Ascending aorta (tissue), 2 donors: ENCODE results near the gene FLRT3. TPM values are rescaled to one million over a fixed set of nuclear protein-coding genes. Genes with fewer than 3 reads are reported as not detected.

Experiments used
- DNase-seq, 2 donors: peaks; one replicate each; pipeline ENCODE4 v3.0.0-alpha.2; 2019; ENCODE audit warnings: low spot score in 2 of 2
- H3K27ac ChIP-seq, 2 donors: fragments of 200-600 bp; sonication (generic); one replicate each; pipeline ENCODE4 v1.5.1; 2016 to 2017; ENCODE audit warnings: mild to moderate bottlenecking in 1 of 2
- H3K27me3 ChIP-seq: fragments of 200-600 bp; sonication (generic); one replicate; pipeline ENCODE4 v1.5.1; 2017
- H3K36me3 ChIP-seq, 2 donors: fragments of 200-600 bp; sonication (generic); one replicate each; pipeline ENCODE4 v1.5.1; 2016
- H3K4me1 ChIP-seq, 2 donors: fragments of 200-600 bp; sonication (generic); one replicate each; pipeline ENCODE4 v1.5.1; 2016 to 2017; ENCODE audit warnings: mild to moderate bottlenecking in 1 of 2
- H3K4me3 ChIP-seq, 2 donors: fragments of 200-600 bp; sonication (generic); one replicate each; pipeline ENCODE4 v1.5.1; 2016 to 2017; ENCODE audit warnings: mild to moderate bottlenecking in 1 of 2
- H3K9me3 ChIP-seq, 2 donors: fragments of 200-600 bp; sonication (generic); one replicate each; pipeline ENCODE4 v1.5.1; 2016
- intact Hi-C: fragments of 100-400 bp; cut with DNase I; formaldehyde crosslinking; loops from one replicate; pipeline ENCODE4 v1.15.1; 2023
- total RNA-seq: library from RNA; depleted of rRNA; stranded (reverse); fragments of >200 nt; gene quantifications from one replicate; pipeline ENCODE4 v1.1.0, GENCODE V29; 2016
- TF ChIP-seq, protein P1 (sequence below), 3 experiments: fragments of 200-600 bp in 2 of 3; fragments of 450-650 bp in 1 of 3; sonication (generic) in 2 of 3; IDR thresholded peaks; one replicate each; pipeline ENCODE4 v1.5.1; 2016 to 2019; ENCODE audit warnings: antibody characterized with exemption in 3 of 3, mild to moderate bottlenecking in 1 of 3, moderate library complexity in 1 of 3

FLRT3 gene
- total RNA-seq, 1 donor from 2014 or later, result not detected

DNA sequence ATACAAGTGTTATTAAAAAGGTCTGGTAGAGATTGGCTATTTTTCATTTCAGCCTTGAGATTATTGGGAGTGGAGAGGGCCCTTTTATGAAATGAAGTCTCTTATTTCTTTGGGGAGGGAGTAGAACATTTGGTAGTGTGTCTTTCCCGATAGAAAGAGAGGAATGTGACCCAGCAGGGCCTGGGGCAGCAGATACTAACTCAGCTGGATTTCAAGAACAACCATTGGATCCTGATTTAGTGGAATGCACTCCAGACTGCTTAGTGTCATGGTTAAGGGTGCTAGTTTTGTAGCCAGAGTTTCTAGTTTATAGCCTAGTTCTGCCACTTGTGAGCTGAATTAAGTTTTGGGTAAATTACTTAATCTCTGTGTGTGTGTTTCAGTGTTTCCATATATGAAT lies 18.4 kb upstream of the FLRT3 start:
- no peaks in the 10 kb centered on the region for H3K4me1 ChIP-seq
- no peak overlapping the region for H3K4me3 ChIP-seq
- intact Hi-C loops, result no loop called here
- no peak overlapping the region for H3K27ac ChIP-seq
- TF ChIP-seq, protein P1, sequence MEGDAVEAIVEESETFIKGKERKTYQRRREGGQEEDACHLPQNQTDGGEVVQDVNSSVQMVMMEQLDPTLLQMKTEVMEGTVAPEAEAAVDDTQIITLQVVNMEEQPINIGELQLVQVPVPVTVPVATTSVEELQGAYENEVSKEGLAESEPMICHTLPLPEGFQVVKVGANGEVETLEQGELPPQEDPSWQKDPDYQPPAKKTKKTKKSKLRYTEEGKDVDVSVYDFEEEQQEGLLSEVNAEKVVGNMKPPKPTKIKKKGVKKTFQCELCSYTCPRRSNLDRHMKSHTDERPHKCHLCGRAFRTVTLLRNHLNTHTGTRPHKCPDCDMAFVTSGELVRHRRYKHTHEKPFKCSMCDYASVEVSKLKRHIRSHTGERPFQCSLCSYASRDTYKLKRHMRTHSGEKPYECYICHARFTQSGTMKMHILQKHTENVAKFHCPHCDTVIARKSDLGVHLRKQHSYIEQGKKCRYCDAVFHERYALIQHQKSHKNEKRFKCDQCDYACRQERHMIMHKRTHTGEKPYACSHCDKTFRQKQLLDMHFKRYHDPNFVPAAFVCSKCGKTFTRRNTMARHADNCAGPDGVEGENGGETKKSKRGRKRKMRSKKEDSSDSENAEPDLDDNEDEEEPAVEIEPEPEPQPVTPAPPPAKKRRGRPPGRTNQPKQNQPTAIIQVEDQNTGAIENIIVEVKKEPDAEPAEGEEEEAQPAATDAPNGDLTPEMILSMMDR (IDR thresholded peaks at IDR 0.05), result no peak
- H3K27me3 ChIP-seq, result no peaks in the 10 kb centered on the region
- no peaks in the 10 kb centered on the region for H3K9me3 ChIP-seq
- no peaks in the 10 kb centered on the region for H3K36me3 ChIP-seq
- DNase-seq, result no peak

DNA sequence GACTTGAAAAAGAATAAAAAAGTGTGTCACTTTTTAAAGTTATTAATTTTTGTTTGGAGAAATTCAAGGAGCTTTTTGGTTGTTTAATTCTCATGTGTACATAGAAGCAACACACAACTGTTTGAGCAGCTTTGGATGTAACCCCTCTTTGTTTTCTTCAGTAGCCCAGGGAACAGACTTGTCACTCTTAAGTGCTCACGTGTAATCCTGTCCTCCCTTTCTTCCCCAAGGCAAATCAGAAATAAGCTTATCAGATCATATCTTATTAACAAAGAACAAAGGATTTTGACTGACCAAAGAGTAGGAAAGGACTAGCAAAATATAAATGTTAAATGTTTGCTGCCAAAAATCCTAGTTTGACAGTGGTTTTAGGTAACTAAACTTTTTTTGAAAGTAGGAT lies 7.3 kb upstream of the FLRT3 start:
- Histone ChIP-seq H3K27me3 (no peaks in the 10 kb centered on the region), H3K9me3 (no peaks in the 10 kb centered on the region), H3K27ac (no peak overlapping the region), H3K4me1 (no peaks in the 10 kb centered on the region), H3K36me3 (no peaks in the 10 kb centered on the region), H3K4me3 (no peak overlapping the region)
- intact Hi-C loops, result no loop called here
- DNase-seq, result no peak
- TF ChIP-seq, protein P1 (IDR thresholded peaks at IDR 0.05), result no peak

DNA sequence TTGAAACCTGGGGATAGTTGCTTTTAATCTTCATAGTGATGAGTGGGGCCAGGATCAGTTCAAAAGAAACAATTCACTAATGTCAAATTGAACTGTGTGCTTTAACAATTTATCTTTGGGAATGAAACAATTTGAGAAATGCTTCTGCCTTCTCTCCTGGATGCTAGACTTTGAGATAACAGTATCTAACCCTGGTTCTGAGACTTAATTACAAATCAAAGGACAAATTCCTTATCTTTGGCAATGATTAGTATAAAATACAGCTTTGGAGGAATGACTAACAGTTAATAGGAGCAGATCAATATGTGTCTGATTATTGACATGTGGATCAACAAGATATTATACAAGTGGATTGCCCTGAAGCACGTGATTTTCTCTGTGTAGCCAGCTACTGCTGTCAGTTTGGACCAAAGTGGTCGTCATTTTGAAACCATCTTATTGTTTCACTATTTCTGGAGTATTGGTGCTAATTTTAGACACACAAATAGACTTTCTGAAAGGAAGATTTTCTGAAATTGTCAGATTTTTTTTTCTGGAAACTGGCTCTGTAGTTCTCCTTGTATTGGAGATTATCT lies 6.2 kb upstream of the FLRT3 start:
- intact Hi-C loops, result no loop called here
- TF ChIP-seq, protein P1 (IDR thresholded peaks at IDR 0.05), result no peak
- H3K27ac ChIP-seq, result no peak overlapping the region

DNA sequence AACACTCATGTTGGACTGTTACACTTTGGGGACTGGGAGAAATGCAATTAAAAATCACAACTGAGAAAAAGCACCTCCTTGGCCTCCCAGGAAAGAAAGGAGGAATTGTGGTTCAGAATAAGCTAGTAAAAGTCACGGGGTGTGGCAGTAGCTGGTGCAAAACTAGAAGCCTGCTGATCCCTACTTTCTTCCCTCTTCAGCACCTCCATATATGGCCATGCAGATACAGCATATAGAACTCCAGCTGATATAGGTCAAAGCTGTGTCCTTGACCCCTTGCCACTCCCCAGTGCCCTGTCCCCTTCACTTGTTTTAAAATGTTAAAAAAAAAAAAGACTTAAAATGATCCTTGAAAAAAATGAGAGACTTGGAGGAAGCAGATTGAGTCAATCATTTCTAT lies 5.5 kb upstream of the FLRT3 start:
- no peaks in the 10 kb centered on the region for H3K4me1 ChIP-seq
- TF ChIP-seq, protein P1 (IDR thresholded peaks at IDR 0.05), result no peak
- no peaks in the 10 kb centered on the region for H3K36me3 ChIP-seq
- no peak for DNase-seq
- H3K27ac ChIP-seq, result no peak overlapping the region
- intact Hi-C loops, result no loop called here
- H3K4me3 ChIP-seq, result no peak overlapping the region
- no peaks in the 10 kb centered on the region for H3K9me3 ChIP-seq
- H3K27me3 ChIP-seq, result no peaks in the 10 kb centered on the region

More for the DNA sequence above, 6.2 kb upstream of the FLRT3 start:
- H3K4me1 ChIP-seq, result no peaks in the 10 kb centered on the region
- no peaks in the 10 kb centered on the region for H3K9me3 ChIP-seq
- no peak overlapping the region for H3K4me3 ChIP-seq
- H3K36me3 ChIP-seq, result no peaks in the 10 kb centered on the region
- DNase-seq, result no peak
- no peaks in the 10 kb centered on the region for H3K27me3 ChIP-seq

DNA sequence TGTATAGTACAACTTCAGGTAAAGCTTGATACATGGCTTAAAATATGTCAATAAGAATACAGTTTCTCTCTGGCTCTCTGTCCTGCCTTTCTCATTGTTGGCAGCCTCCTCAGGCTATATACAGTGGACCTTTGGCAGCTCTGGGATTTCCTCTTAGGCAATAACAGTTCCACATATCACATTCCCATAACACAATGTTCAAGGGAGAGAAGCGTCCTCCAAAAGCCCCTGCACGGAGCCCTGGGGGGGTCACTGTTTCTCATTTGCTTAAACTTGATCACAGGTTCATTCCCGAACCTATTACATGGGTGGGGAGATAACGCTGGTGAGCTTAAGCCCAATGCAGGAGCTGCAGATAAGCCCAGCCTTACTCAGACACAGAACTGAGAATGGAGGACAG lies 4.4 kb upstream of the FLRT3 start:
- TF ChIP-seq, protein P1 (IDR thresholded peaks at IDR 0.05), result no peak
- no peaks in the 10 kb centered on the region for H3K36me3 ChIP-seq
- H3K27ac ChIP-seq, result no peak overlapping the region
- H3K4me3 ChIP-seq, result no peak overlapping the region
- intact Hi-C loops, result no loop called here
- no peaks in the 10 kb centered on the region for H3K4me1 ChIP-seq
- H3K27me3 ChIP-seq, result no peaks in the 10 kb centered on the region
- H3K9me3 ChIP-seq, result no peaks in the 10 kb centered on the region
- no peak for DNase-seq

DNA sequence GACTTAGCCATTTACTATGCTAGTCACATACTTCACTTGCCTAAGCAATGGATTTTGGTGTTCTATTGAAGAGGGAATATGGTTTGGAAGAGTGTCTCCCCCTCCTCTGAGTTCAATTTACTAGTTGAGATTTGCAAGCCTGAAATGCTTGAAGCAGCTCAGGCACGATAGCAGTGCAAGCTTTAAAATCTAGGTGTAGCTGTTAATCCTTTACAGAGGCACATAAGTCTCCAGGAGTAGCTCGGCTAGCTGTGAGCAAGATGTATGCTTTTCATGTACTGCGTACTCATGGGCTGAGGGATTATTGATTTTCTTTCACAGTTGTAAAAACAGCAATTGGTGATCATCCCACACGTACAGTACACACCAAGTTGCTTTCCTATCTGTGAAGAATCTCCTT lies 726 bp downstream of the FLRT3 start:
- H3K27ac ChIP-seq, result no peak overlapping the region
- intact Hi-C loops, result no loop called here

More for the DNA sequence above, 726 bp downstream of the FLRT3 start:
- no peak for DNase-seq
- Histone ChIP-seq H3K4me3 (peak overlapping the region; percentile 37 to 61), H3K4me1 (no peaks in the 10 kb centered on the region), H3K27me3 (no peaks in the 10 kb centered on the region), H3K9me3 (no peaks in the 10 kb centered on the region), H3K36me3 (no peaks in the 10 kb centered on the region)
- TF ChIP-seq, protein P1 (IDR thresholded peaks at IDR 0.05), result no peak
